ENCODE results near the gene TRIM3. TPM values are rescaled to one million over a fixed set of nuclear protein-coding genes. Genes with fewer than 3 reads are reported as not detected.

Gene TRIM3
- total and polyA plus RNA-seq, 12 donors = 6.3 to 14.6 (median 9.4) TPM

DNA sequence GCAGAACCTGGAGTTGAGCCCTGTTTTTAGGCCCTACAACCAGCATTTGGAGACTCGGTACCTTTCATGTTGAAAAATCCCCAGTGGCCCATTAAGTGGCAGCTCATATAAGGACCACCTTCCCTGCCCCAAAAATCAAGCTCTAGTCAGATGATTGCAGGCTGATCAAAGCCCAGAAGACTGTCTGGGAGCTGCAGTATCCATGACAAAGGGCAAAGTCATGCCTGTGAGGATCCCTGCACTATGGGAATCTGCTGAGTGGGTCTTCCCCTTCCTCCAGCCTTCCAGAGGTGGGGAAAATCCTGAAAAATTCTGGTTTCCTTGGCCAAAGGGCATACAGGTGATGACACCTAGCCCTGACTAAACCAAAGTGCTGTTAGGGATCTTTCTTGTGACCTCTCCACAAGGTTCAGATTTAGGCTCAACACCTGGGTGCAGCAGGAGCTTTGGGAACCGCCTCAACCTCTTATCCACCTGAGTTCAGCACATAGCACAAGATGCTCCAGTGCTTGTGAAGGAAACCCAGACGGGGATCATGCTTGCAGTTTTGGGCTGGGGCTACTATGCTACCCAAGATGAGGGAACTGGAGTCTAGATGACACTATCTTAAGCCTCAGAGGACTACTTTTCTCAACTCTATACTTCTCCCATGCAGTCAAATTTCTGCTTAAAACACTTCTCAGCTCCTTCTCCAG lies 1.2 kb upstream of the TRIM3 start:
- ATAC-seq (no peak), DNase-seq (no peak)
- H3K36me3 ChIP-seq = peaks cover 0 to 33% (median 25%) of the 10 kb centered on the region in 9 donors
- intact Hi-C loops (cut with DNase I) = loop anchor here in 1 of 10 donors (1.0 kb wide), 1 partner anchor 85 kb away; the partner anchor contains the start of gene SMPD1
- no peaks in the 10 kb centered on the region for H3K27me3 ChIP-seq
- WGBS, 2 donors = 80 to 82% methylated on average over 3 of the region's 3 CpGs
- peak overlapping the region in 9 of 10 donors; percentile 90 to 98 (median 94) for H3K27ac ChIP-seq
- TF ChIP-seq, protein P1, sequence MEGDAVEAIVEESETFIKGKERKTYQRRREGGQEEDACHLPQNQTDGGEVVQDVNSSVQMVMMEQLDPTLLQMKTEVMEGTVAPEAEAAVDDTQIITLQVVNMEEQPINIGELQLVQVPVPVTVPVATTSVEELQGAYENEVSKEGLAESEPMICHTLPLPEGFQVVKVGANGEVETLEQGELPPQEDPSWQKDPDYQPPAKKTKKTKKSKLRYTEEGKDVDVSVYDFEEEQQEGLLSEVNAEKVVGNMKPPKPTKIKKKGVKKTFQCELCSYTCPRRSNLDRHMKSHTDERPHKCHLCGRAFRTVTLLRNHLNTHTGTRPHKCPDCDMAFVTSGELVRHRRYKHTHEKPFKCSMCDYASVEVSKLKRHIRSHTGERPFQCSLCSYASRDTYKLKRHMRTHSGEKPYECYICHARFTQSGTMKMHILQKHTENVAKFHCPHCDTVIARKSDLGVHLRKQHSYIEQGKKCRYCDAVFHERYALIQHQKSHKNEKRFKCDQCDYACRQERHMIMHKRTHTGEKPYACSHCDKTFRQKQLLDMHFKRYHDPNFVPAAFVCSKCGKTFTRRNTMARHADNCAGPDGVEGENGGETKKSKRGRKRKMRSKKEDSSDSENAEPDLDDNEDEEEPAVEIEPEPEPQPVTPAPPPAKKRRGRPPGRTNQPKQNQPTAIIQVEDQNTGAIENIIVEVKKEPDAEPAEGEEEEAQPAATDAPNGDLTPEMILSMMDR (IDR thresholded peaks at IDR 0.05) = no peak
- peak overlapping the region in 1 of 10 donors; percentile 95 for H3K4me3 ChIP-seq
- no peaks in the 10 kb centered on the region for H3K9me3 ChIP-seq
- peaks cover 0 to 33% (median 21%) of the 10 kb centered on the region in 9 donors for H3K4me1 ChIP-seq

DNA sequence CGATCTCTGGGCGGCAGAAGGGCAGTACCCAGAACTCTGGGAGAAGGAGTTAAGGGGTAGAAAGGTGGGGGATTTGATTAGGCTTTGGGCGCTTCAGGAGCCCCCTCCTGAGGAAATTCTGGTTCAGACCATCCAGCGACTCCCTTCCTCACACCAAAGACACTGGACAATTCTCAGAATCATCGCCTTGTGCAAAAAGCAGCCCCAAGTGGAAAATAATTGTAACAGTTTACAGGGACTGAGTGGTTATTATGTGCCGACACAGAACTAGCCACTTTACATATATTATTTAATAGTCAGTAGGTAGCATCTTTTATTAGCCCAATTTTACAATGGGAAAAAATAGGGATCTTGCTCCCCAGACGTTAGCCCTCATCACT lies 662 bp upstream of the TRIM3 start:
- DNase-seq (no peak), ATAC-seq (no peak)
- Histone ChIP-seq H3K9me3 (no peaks in the 10 kb centered on the region), H3K4me1 (peaks cover 0 to 33% (median 21%) of the 10 kb centered on the region in 9 donors), H3K27me3 (no peaks in the 10 kb centered on the region), H3K4me3 (peak overlapping the region; percentile 53 to 97 (median 90)), H3K27ac (peak overlapping the region; percentile 74 to 98 (median 94)), H3K36me3 (peaks cover 0 to 33% (median 25%) of the 10 kb centered on the region in 9 donors)
- intact Hi-C loops (cut with DNase I) = loop anchor here in 1 of 10 donors (1.0 kb wide), 1 partner anchor 84 kb away; the partner anchor contains the start of gene SMPD1
- WGBS, 2 donors = 35 to 39% methylated on average over 7 of the region's 7 CpGs
- TF ChIP-seq, protein P1 (IDR thresholded peaks at IDR 0.05) = no peak

DNA sequence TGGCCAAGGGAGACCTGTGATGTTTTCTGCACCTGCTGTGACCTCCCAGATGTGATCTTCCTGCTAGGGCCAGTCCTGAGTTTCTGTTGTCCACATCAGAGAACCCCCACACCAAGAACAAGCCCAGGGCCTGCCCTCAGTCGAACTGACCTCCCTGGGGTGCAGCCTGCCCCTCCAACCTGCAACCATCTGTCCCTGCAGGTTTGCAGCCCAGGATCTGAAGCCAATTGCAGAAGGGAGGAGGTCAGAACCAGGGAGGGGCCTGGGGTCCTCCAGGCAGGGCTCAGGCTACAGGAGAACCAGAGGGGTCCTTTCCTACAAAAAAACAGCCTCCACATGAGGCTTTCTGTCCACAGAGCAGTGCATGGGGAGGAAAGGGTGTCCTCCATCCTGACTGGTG lies 807 bp downstream of the TRIM3 start:
- no peak for DNase-seq
- Histone ChIP-seq H3K9me3 (no peaks in the 10 kb centered on the region), H3K27me3 (no peaks in the 10 kb centered on the region), H3K27ac (peak overlapping the region in 7 of 10 donors; percentile 91 to 98 (median 94)), H3K4me1 (peaks cover 0 to 43% (median 30%) of the 10 kb centered on the region in 9 donors), H3K36me3 (peaks cover 0 to 20% (median 12%) of the 10 kb centered on the region in 9 donors), H3K4me3 (peak overlapping the region; percentile 54 to 97 (median 90))
- 38 to 43% methylated on average over 1 of the region's 1 CpG for WGBS, 2 donors
- intact Hi-C loops (cut with DNase I) = no loop called here
- TF ChIP-seq, protein P1 (IDR thresholded peaks at IDR 0.05) = no peak
- ATAC-seq = no peak

DNA sequence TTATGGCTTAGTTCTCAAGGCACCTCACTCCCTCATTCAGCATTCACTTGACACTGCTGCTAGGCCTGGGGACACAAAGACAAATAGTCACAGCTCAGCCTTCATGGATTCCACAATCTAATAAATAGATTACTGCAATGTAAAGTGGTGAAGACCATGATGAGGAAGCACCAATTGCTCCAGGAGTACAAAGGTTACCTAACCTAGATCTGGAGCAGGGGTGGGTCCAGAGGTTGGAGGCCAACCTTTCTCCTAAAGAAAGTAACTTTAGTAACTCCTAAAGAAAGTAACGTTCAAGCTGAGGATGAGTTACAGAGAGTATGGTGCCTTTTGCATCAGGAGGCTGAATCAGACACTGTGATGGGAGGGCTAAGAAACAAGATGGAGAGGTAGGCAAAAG lies 4.1 kb downstream of the TRIM3 start:
- H3K9me3 ChIP-seq = no peaks in the 10 kb centered on the region
- H3K27ac ChIP-seq = peak overlapping the region in 9 of 10 donors; percentile 29 to 76 (median 70)
- intact Hi-C loops (cut with DNase I) = no loop called here
- H3K27me3 ChIP-seq = no peaks in the 10 kb centered on the region
- WGBS, 2 donors = 93 to 100% methylated on average over 1 of the region's 1 CpG
- peaks cover 0 to 19% (median 2%) of the 10 kb centered on the region in 9 donors for H3K36me3 ChIP-seq
- no peak for DNase-seq
- ATAC-seq = no peak
- TF ChIP-seq, protein P1 (IDR thresholded peaks at IDR 0.05) = no peak
- H3K4me3 ChIP-seq = no peak overlapping the region
- peaks cover 0 to 35% (median 30%) of the 10 kb centered on the region in 9 donors for H3K4me1 ChIP-seq
